Neural progenitor cell (in vitro differentiated cells): ENCODE data around the gene PIMREG. TPM values are rescaled to one million over a fixed set of nuclear protein-coding genes. Genes with fewer than 3 reads are reported as not detected.

ENCODE experiments used
- DNase-seq: peaks from one replicate; pipeline ENCODE4 v3.0.0-alpha.2; 2016; ENCODE audit warnings: low spot score
- H2AFZ ChIP-seq: fragments of 200-600 bp; sonication (generic); replicated peaks from 2 replicates; pipeline ENCODE4 v1.6.1; 2016; ENCODE audit warnings: antibody characterized with exemption
- H3F3A ChIP-seq: fragments of 200-600 bp; sonication (generic); 2 replicates; pipeline ENCODE4 v1.6.1; 2016; ENCODE audit warnings: antibody characterized with exemption, low read depth
- H3K27ac ChIP-seq: fragments of 200-600 bp; sonication (generic); 2 replicates; pipeline ENCODE4 v1.5.1; 2016; ENCODE audit warnings: mild to moderate bottlenecking
- H3K27me3 ChIP-seq: fragments of 200-600 bp; sonication (generic); 2 replicates; pipeline ENCODE4 v1.6.1; 2016; ENCODE audit warnings: mild to moderate bottlenecking, moderate library complexity
- H3K36me3 ChIP-seq: fragments of 200-600 bp; sonication (generic); 2 replicates; pipeline ENCODE4 v1.5.1; 2016
- H3K4me1 ChIP-seq: fragments of 200-600 bp; sonication (generic); 2 replicates; pipeline ENCODE4 v1.6.1; 2016; ENCODE audit warnings: mixed run types
- H3K4me2 ChIP-seq: fragments of 200-600 bp; sonication (generic); 2 replicates; pipeline ENCODE4 v1.6.1; 2016
- H3K4me3 ChIP-seq: fragments of 200-600 bp; sonication (generic); 2 replicates; pipeline ENCODE4 v1.5.1; 2016
- H3K79me2 ChIP-seq: fragments of 200-600 bp; sonication (generic); 2 replicates; pipeline ENCODE4 v1.6.1; 2016; ENCODE audit warnings: low read depth
- H3K9ac ChIP-seq: fragments of 200-600 bp; sonication (generic); 2 replicates; pipeline ENCODE4 v1.6.1; 2016
- H3K9me3 ChIP-seq: fragments of 200-600 bp; sonication (generic); 2 replicates; pipeline ENCODE4 v1.5.1; 2016; ENCODE audit warnings: low read depth
- H4K20me1 ChIP-seq: fragments of 200-600 bp; sonication (generic); 2 replicates; pipeline ENCODE4 v1.6.1; 2016; ENCODE audit warnings: low read depth
- H3K27ac Mint-ChIP-seq: 3 replicates; pipeline ENCODE4 v1.8.0; 2021; ENCODE audit warnings: mixed read lengths
- H3K27me3 Mint-ChIP-seq: 2 replicates; pipeline ENCODE4 v1.8.0; 2022; ENCODE audit warnings: low read depth, mild to moderate bottlenecking, inconsistent platforms, moderate library complexity, mixed read lengths; ENCODE audit not compliant: insufficient read depth
- H3K36me3 Mint-ChIP-seq: 3 replicates; pipeline ENCODE4 v1.8.0; 2021; ENCODE audit warnings: mixed read lengths
- H3K4me1 Mint-ChIP-seq: 3 replicates; pipeline ENCODE4 v1.8.0; 2021; ENCODE audit warnings: mixed read lengths
- H3K4me3 Mint-ChIP-seq: 3 replicates; pipeline ENCODE4 v1.8.0; 2021; ENCODE audit warnings: mild to moderate bottlenecking, moderate library complexity, mixed read lengths
- H3K9me3 Mint-ChIP-seq: 3 replicates; pipeline ENCODE4 v1.8.0; 2020; ENCODE audit warnings: mixed read lengths
- EZH2 ChIP-seq: fragments of 200-600 bp; sonication (generic); IDR thresholded peaks from 2 replicates; pipeline ENCODE4 v1.6.1; 2017; ENCODE audit warnings: antibody characterized with exemption, mild to moderate bottlenecking, moderate library complexity
- EZH2phosphoT487 ChIP-seq: fragments of 200-600 bp; sonication (generic); IDR thresholded peaks from 2 replicates; pipeline ENCODE4 v1.6.1; 2017; ENCODE audit warnings: antibody characterized with exemption
- total RNA-seq: library from RNA; depleted of rRNA; stranded (reverse); fragments of >200 nt; gene quantifications from 2 replicates; pipeline ENCODE4 v1.2.3, GENCODE V29; 2015; ENCODE audit warnings: low replicate concordance
- TF ChIP-seq, protein P1 (sequence below): fragments of 200-600 bp; sonication (generic); IDR thresholded peaks from 2 replicates; pipeline ENCODE4 v1.5.1; 2017; ENCODE audit warnings: antibody characterized with exemption, mild to moderate bottlenecking

PIMREG gene
- total RNA-seq, 1 donor from 2014 or later, result 71.3 TPM

DNA sequence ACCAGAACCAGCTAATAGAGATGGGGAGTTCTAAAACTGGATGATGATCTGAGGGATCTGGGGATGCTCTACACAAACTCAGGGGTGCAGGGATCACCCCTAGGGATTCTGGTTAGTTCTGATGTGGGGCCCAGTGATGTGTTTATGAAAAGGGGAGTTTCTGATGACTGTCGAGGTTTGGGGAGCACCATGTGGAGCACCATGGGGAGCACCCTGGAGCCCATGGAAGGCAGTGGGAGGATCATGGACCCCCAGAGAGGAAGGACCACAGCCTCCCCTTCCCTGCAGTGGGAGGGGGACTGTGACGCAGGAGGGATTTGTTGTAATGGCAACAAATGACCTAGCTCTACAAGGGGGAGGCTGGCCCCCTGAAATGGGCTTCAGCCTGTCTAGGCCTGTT is 18.4 kb downstream of the PIMREG start:
- peaks cover 4% of the 10 kb centered on the region for H3K9me3 Mint-ChIP-seq

DNA sequence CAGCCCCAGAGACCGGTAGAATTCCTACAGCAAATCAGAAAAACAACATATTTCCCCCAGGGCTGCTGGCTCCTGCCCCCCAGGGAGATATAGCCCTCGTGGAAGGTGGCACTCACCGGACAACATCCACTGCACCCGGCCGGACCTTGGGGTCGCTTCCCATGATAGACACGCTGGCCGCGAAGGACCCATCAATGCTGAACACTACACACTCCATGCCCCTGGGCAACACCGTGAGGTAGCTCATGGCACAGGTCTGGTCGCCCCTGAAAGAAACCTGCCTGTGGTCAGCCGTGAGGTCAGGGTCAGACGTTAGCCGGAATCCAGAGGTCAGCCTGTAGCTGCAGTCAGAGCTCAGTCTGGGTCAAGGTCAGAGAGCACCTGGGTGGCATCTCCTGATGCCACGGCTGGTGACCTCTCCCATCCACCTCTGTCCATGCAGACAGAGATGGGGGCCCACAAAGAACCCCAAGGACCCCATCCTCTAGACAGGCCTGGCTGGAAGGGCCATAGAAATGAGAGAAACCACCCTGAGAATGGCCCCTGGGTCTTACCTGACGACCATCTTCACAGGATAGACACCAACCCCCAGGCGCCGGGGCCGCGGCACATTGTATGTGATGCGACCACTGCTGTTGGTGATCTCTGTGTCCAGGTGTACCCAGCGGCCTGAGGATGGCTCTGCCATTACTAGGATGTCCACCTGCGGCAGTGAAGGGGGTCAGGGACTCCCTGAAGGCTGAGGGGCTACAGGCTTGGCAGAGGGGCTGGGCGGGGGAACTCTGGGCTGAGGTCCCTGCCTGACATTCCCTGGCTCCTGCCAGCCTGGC is 19.6 kb downstream of the PIMREG start:
- H3K9me3 Mint-ChIP-seq, result peaks cover 4% of the 10 kb centered on the region
- H4K20me1 ChIP-seq, result no peaks in the 10 kb centered on the region
- no peak for DNase-seq
- peaks cover 5% of the 10 kb centered on the region for H3K36me3 Mint-ChIP-seq
- H3K4me1 ChIP-seq, result peaks cover 30% of the 10 kb centered on the region
- H3K4me1 Mint-ChIP-seq, result peaks cover 35% of the 10 kb centered on the region
- H3K4me2 ChIP-seq, result no peak overlapping the region
- H3K27me3 Mint-ChIP-seq, result peaks cover 11% of the 10 kb centered on the region
- no peaks in the 10 kb centered on the region for H3K27me3 ChIP-seq
- H3K27ac ChIP-seq, result no peak overlapping the region
- TF ChIP-seq EZH2 (no peak), EZH2phosphoT487 (no peak)
- TF ChIP-seq, protein P1, sequence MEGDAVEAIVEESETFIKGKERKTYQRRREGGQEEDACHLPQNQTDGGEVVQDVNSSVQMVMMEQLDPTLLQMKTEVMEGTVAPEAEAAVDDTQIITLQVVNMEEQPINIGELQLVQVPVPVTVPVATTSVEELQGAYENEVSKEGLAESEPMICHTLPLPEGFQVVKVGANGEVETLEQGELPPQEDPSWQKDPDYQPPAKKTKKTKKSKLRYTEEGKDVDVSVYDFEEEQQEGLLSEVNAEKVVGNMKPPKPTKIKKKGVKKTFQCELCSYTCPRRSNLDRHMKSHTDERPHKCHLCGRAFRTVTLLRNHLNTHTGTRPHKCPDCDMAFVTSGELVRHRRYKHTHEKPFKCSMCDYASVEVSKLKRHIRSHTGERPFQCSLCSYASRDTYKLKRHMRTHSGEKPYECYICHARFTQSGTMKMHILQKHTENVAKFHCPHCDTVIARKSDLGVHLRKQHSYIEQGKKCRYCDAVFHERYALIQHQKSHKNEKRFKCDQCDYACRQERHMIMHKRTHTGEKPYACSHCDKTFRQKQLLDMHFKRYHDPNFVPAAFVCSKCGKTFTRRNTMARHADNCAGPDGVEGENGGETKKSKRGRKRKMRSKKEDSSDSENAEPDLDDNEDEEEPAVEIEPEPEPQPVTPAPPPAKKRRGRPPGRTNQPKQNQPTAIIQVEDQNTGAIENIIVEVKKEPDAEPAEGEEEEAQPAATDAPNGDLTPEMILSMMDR, result no peak
- no peak overlapping the region for H3K4me3 ChIP-seq
- no peak overlapping the region for H3K4me3 Mint-ChIP-seq
- H3K36me3 ChIP-seq, result no peaks in the 10 kb centered on the region
- no peak overlapping the region for H3K9ac ChIP-seq
- H3F3A ChIP-seq, result peaks cover 19% of the 10 kb centered on the region
- H2AFZ ChIP-seq, result no peak overlapping the region
- H3K27ac Mint-ChIP-seq, result peak overlapping the region; percentile 80
- H3K9me3 ChIP-seq, result no peaks in the 10 kb centered on the region
- no peaks in the 10 kb centered on the region for H3K79me2 ChIP-seq

More for the DNA sequence above, 18.4 kb downstream of the PIMREG start:
- peaks cover 19% of the 10 kb centered on the region for H3F3A ChIP-seq
- TF ChIP-seq EZH2, result no peak
- TF ChIP-seq EZH2phosphoT487, result no peak
- TF ChIP-seq, protein P1, result no peak
- Mint-ChIP-seq H3K4me3 (peak overlapping the region; percentile 10), H3K36me3 (peaks cover 4% of the 10 kb centered on the region), H3K4me1 (peaks cover 35% of the 10 kb centered on the region), H3K27ac (peak overlapping the region; percentile 95), H3K27me3 (peaks cover 7% of the 10 kb centered on the region)
- peaks cover 36% of the 10 kb centered on the region for H3K4me1 ChIP-seq
- H3K79me2 ChIP-seq, result no peaks in the 10 kb centered on the region
- no peak overlapping the region for H3K4me3 ChIP-seq
- no peak overlapping the region for H3K4me2 ChIP-seq
- no peak overlapping the region for H3K9ac ChIP-seq
- H3K36me3 ChIP-seq, result no peaks in the 10 kb centered on the region
- no peak overlapping the region for H3K27ac ChIP-seq
- H3K9me3 ChIP-seq, result no peaks in the 10 kb centered on the region
- no peaks in the 10 kb centered on the region for H4K20me1 ChIP-seq
- H3K27me3 ChIP-seq, result no peaks in the 10 kb centered on the region
- H2AFZ ChIP-seq, result no peak overlapping the region
- DNase-seq, result no peak

DNA sequence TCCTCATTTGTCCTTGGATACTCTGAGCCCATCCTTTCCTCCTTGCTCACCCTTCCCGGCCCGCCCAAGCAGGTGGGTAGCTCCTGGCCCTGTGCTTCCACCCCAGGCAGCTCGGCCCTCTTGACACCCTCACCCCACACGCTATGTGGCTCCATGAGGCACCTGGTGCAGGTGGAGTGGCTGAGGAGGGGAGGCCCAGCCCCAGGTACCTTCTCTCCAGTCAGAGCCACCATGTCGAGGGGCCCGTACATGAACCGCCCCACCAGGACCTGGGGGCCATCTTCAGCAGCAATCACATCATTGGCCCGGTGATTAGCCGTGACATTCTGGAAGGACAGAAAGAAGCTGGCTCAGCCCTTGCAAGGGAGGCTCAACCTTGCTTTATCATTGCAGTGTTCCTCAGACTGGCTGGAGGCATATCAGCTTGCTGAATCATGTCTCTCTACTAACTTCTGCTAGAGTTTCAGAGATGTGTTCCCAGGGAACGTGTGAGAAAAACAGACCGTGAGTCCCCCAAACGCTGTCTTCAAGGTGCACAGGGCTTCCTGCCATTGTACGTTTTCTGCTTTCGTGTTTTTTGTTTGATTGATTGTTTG is 20.3 kb downstream of the PIMREG start:
- Mint-ChIP-seq H3K27ac (no peak overlapping the region), H3K4me3 (no peak overlapping the region), H3K36me3 (peaks cover 5% of the 10 kb centered on the region), H3K27me3 (peaks cover 17% of the 10 kb centered on the region), H3K4me1 (peaks cover 35% of the 10 kb centered on the region), H3K9me3 (peaks cover 4% of the 10 kb centered on the region)
- no peak for TF ChIP-seq EZH2
- TF ChIP-seq, protein P1, result no peak
- no peak for TF ChIP-seq EZH2phosphoT487
- H3K27ac ChIP-seq, result no peak overlapping the region
- H3K4me2 ChIP-seq, result no peak overlapping the region
- no peaks in the 10 kb centered on the region for H4K20me1 ChIP-seq
- no peak overlapping the region for H3K4me3 ChIP-seq
- H3K79me2 ChIP-seq, result no peaks in the 10 kb centered on the region
- no peak overlapping the region for H2AFZ ChIP-seq
- H3K4me1 ChIP-seq, result peaks cover 30% of the 10 kb centered on the region
- H3K9ac ChIP-seq, result no peak overlapping the region
- no peaks in the 10 kb centered on the region for H3K9me3 ChIP-seq
- no peak for DNase-seq
- H3K27me3 ChIP-seq, result no peaks in the 10 kb centered on the region
- peaks cover 19% of the 10 kb centered on the region for H3F3A ChIP-seq
- no peaks in the 10 kb centered on the region for H3K36me3 ChIP-seq
